Measurements from ENCODE around the gene SLC38A10. TPM values are rescaled to one million over a fixed set of nuclear protein-coding genes. Genes with fewer than 3 reads are reported as not detected.

Gene SLC38A10
- total RNA-seq, 2 donors from 2014 or later, result 46.2 to 63.4 TPM

- DNase-seq (ENCODE audit: low spot score), result no peak
- no peak overlapping the region for H3K27ac ChIP-seq
- H3K4me1 ChIP-seq, result no peaks in the 10 kb centered on the region
- H3K27me3 ChIP-seq, result no peaks in the 10 kb centered on the region
- TF ChIP-seq CTCF (IDR thresholded peaks at IDR 0.05), result no peak
- H3K36me3 ChIP-seq, result no peaks in the 10 kb centered on the region
- no peaks in the 10 kb centered on the region for H3K9me3 ChIP-seq
- no peak overlapping the region for H3K4me3 ChIP-seq
Observed at GRCh38 chr17:81212365-81212764, 82.7 kb downstream of the SLC38A10 start.

DNA sequence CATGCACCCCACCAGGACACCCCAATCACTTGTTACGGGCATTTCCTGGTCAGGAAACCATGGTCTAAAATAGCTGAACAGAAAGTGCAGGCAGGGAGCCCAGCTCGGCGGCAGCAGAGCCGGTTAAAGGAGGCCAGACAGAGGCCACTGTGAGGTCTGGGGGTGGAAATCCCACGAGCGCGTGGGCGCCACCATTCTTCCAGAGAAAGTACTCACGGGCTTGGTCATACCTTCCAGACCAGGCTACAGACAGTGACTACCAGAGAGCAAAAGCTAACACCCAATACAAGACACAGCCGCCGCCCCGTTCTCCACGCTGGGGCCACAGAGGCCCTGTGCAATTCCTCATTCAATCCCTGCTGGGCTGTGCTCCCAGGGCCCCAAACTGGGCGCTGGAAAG, 84.2 kb downstream of the SLC38A10 start:
- H3K27me3 ChIP-seq, result no peaks in the 10 kb centered on the region
- H3K4me3 ChIP-seq, result no peak overlapping the region
- H3K9me3 ChIP-seq, result no peaks in the 10 kb centered on the region
- TF ChIP-seq CTCF (IDR thresholded peaks at IDR 0.05), result no peak
- DNase-seq (ENCODE audit: low spot score), result no peak
- no peaks in the 10 kb centered on the region for H3K4me1 ChIP-seq
- no peaks in the 10 kb centered on the region for H3K36me3 ChIP-seq
- no peak overlapping the region for H3K27ac ChIP-seq

- Histone ChIP-seq H3K9me3 (no peaks in the 10 kb centered on the region), H3K4me3 (no peak overlapping the region), H3K27ac (no peak overlapping the region), H3K4me1 (no peaks in the 10 kb centered on the region), H3K27me3 (no peaks in the 10 kb centered on the region), H3K36me3 (no peaks in the 10 kb centered on the region)
- TF ChIP-seq CTCF (IDR thresholded peaks at IDR 0.05), result no peak
- DNase-seq (ENCODE audit: low spot score), result no peak
Observed at GRCh38 chr17:81210466-81210865, 84.6 kb downstream of the SLC38A10 start.

GRCh38 chr17:81209141-81209540, 86.0 kb downstream of the SLC38A10 start:
- H3K36me3 ChIP-seq, result no peaks in the 10 kb centered on the region
- no peak overlapping the region for H3K27ac ChIP-seq
- H3K27me3 ChIP-seq, result no peaks in the 10 kb centered on the region
- no peak overlapping the region for H3K4me3 ChIP-seq
- H3K9me3 ChIP-seq, result no peaks in the 10 kb centered on the region
- TF ChIP-seq CTCF (IDR thresholded peaks at IDR 0.05), result no peak
- H3K4me1 ChIP-seq, result no peaks in the 10 kb centered on the region
- DNase-seq (ENCODE audit: low spot score), result no peak

GRCh38 chr17:81208651-81209050, 86.5 kb downstream of the SLC38A10 start:
- DNase-seq (ENCODE audit: low spot score), result no peak
- TF ChIP-seq CTCF (IDR thresholded peaks at IDR 0.05), result no peak
- Histone ChIP-seq H3K27me3 (no peaks in the 10 kb centered on the region), H3K36me3 (no peaks in the 10 kb centered on the region), H3K9me3 (no peaks in the 10 kb centered on the region), H3K4me3 (no peak overlapping the region), H3K4me1 (no peaks in the 10 kb centered on the region), H3K27ac (no peak overlapping the region)
